ENCODE data around the gene A1CF.

- TF ChIP-seq CTCF (IDR thresholded peaks at IDR 0.05; ENCODE audit: insufficient read depth, low read depth, low read length) (no peak), EZH2 (IDR thresholded peaks at IDR 0.05; ENCODE audit: insufficient read depth, low read length) (no peak)
Observed at GRCh38 chr10:50931948-50932431, 46.6 kb upstream of the A1CF start.

Measured in astrocyte (in vitro differentiated cells and primary cell).